Esophagus muscularis mucosa (tissue), 3 donors: ENCODE data around the gene SLC52A3.

Source experiments
- CTCF ChIP-seq, 3 experiments: fragments of 200-600 bp in 2 of 3; fragments of 450-650 bp in 1 of 3; sonication (generic) in 2 of 3; IDR thresholded peaks; one replicate each; pipeline ENCODE4 v1.5.1; 2017 to 2019; ENCODE audit warnings: antibody characterized with exemption in 3 of 3, mild to moderate bottlenecking in 2 of 3, moderate library complexity in 1 of 3
- POLR2A ChIP-seq: fragments of 450-650 bp; IDR thresholded peaks from one replicate; pipeline ENCODE4 v1.6.1; 2017; ENCODE audit warnings: antibody characterized with exemption, moderate library complexity, mild to moderate bottlenecking, low read depth

GRCh38 chr20:745683-746301 is 22.5 kb downstream of the SLC52A3 start:
- TF ChIP-seq CTCF (IDR thresholded peaks at IDR 0.05) (no peak), POLR2A (no peak)
